Measurements from ENCODE around the gene GPI. TPM values are rescaled to one million over a fixed set of nuclear protein-coding genes. Genes with fewer than 3 reads are reported as not detected.
A peak's percentile ranks its signal among the peaks of the same experiment; 100 is the strongest.

The GPI gene
- total RNA-seq, 3 donors from 2014 or later (not counting 1 experiment from before 2014, with no cell fraction given) = 98.5 to 132 (median 104) TPM

- TF ChIP-seq CTCF (IDR thresholded peaks at IDR 0.05) = no peak
- intact Hi-C loops (cut with micrococcal nuclease) = loop anchor here (5.0 kb wide), 1 partner anchor 178 kb away; the partner anchor contains the start of gene LSM14A
- 40% methylated on average over 7 of the region's 7 CpGs for WGBS (ENCODE audit: insufficient coverage)
- Histone ChIP-seq H3K27ac (ENCODE audit: low read length) (peak overlapping the region; percentile 64), H3K27me3 (ENCODE audit: control insufficient read depth, insufficient read depth, low read length) (no peaks in the 10 kb centered on the region), H3K4me3 (ENCODE audit: low read length) (no peak overlapping the region), H3K36me3 (ENCODE audit: control insufficient read depth, insufficient read depth, low read length) (peaks cover 22% of the 10 kb centered on the region), H3K9me3 (ENCODE audit: control insufficient read depth, insufficient read depth, low read length) (no peaks in the 10 kb centered on the region), H3K4me1 (ENCODE audit: control insufficient read depth, insufficient read depth, low read length) (peaks cover 43% of the 10 kb centered on the region)
- peak; percentile 44 to 91 for DNase-seq
- H3K4me3 Mint-ChIP-seq = peak overlapping the region; percentile 72
- H3K36me3 Mint-ChIP-seq = peaks cover 7% of the 10 kb centered on the region
- peak overlapping the region; percentile 84 to 86 for H3K27ac Mint-ChIP-seq
- H3K27me3 Mint-ChIP-seq (ENCODE audit: low read depth in 2 of 2) = no peaks in the 10 kb centered on the region
- H3K4me1 Mint-ChIP-seq = peaks cover 27 to 31% of the 10 kb centered on the region in 2 donors
- ATAC-seq = peak; percentile 89 to 94 (median 94)
- no peaks in the 10 kb centered on the region for H3K9me3 Mint-ChIP-seq
These were observed 14.8 kb upstream of the GPI start for GRCh38 chr19:34350161-34350561.

GRCh38 chr19:34351382-34351826 lies 13.6 kb upstream of the GPI start:
- H3K27ac ChIP-seq (ENCODE audit: low read length) = peak overlapping the region; percentile 27

GRCh38 chr19:34353546-34353945 lies 11.4 kb upstream of the GPI start:
- H3K4me1 Mint-ChIP-seq = peaks cover 22 to 30% of the 10 kb centered on the region in 2 donors
- H3K27ac Mint-ChIP-seq = no peak overlapping the region
- Histone ChIP-seq H3K27ac (ENCODE audit: low read length) (no peak overlapping the region), H3K36me3 (ENCODE audit: control insufficient read depth, insufficient read depth, low read length) (peaks cover 17% of the 10 kb centered on the region), H3K4me3 (ENCODE audit: low read length) (no peak overlapping the region), H3K9me3 (ENCODE audit: control insufficient read depth, insufficient read depth, low read length) (no peaks in the 10 kb centered on the region), H3K27me3 (ENCODE audit: control insufficient read depth, insufficient read depth, low read length) (no peaks in the 10 kb centered on the region), H3K4me1 (ENCODE audit: control insufficient read depth, insufficient read depth, low read length) (peaks cover 47% of the 10 kb centered on the region)
- H3K36me3 Mint-ChIP-seq = peaks cover 7% of the 10 kb centered on the region
- no peak overlapping the region for H3K4me3 Mint-ChIP-seq
- no peak for TF ChIP-seq CTCF (IDR thresholded peaks at IDR 0.05)
- no peaks in the 10 kb centered on the region for H3K27me3 Mint-ChIP-seq (ENCODE audit: low read depth in 2 of 2)
- ATAC-seq (no peak), DNase-seq (no peak)
- H3K9me3 Mint-ChIP-seq = no peaks in the 10 kb centered on the region
- intact Hi-C loops (cut with micrococcal nuclease) = loop anchor here (5.0 kb wide), 1 partner anchor 181 kb away; the partner anchor contains the start of gene LSM14A
- WGBS (ENCODE audit: insufficient coverage) = 96% methylated on average over 7 of the region's 7 CpGs

More at GRCh38 chr19:34351382-34351826, 13.6 kb upstream of the GPI start:
- Mint-ChIP-seq H3K27ac (peak overlapping the region; percentile 75 to 86), H3K4me1 (peaks cover 19 to 23% of the 10 kb centered on the region in 2 donors), H3K27me3 (ENCODE audit: low read depth in 2 of 2) (no peaks in the 10 kb centered on the region), H3K9me3 (no peaks in the 10 kb centered on the region), H3K4me3 (peak overlapping the region; percentile 45), H3K36me3 (peaks cover 7% of the 10 kb centered on the region)
- WGBS (ENCODE audit: insufficient coverage) = 29% methylated on average over 4 of the region's 4 CpGs
- TF ChIP-seq CTCF (IDR thresholded peaks at IDR 0.05) = no peak
- intact Hi-C loops (cut with micrococcal nuclease) = loop anchor here (5.0 kb wide), 1 partner anchor 179 kb away; the partner anchor contains the start of gene LSM14A
- peak in 1 of 2 donors; percentile 47 for DNase-seq
- ATAC-seq = no peak
- Histone ChIP-seq H3K4me3 (ENCODE audit: low read length) (no peak overlapping the region), H3K4me1 (ENCODE audit: control insufficient read depth, insufficient read depth, low read length) (peaks cover 43% of the 10 kb centered on the region), H3K9me3 (ENCODE audit: control insufficient read depth, insufficient read depth, low read length) (no peaks in the 10 kb centered on the region), H3K27me3 (ENCODE audit: control insufficient read depth, insufficient read depth, low read length) (no peaks in the 10 kb centered on the region), H3K36me3 (ENCODE audit: control insufficient read depth, insufficient read depth, low read length) (peaks cover 21% of the 10 kb centered on the region)

- Histone ChIP-seq H3K36me3 (ENCODE audit: control insufficient read depth, insufficient read depth, low read length) (peaks cover 13% of the 10 kb centered on the region), H3K27ac (ENCODE audit: low read length) (no peak overlapping the region), H3K4me3 (ENCODE audit: low read length) (no peak overlapping the region), H3K4me1 (ENCODE audit: control insufficient read depth, insufficient read depth, low read length) (peaks cover 47% of the 10 kb centered on the region), H3K9me3 (ENCODE audit: control insufficient read depth, insufficient read depth, low read length) (no peaks in the 10 kb centered on the region), H3K27me3 (ENCODE audit: control insufficient read depth, insufficient read depth, low read length) (no peaks in the 10 kb centered on the region)
- no peak overlapping the region for H3K4me3 Mint-ChIP-seq
- DNase-seq = no peak
- 95% methylated on average over 8 of the region's 8 CpGs for WGBS (ENCODE audit: insufficient coverage)
- peaks cover 7% of the 10 kb centered on the region for H3K36me3 Mint-ChIP-seq
- H3K27ac Mint-ChIP-seq = no peak overlapping the region
- ATAC-seq = no peak
- H3K4me1 Mint-ChIP-seq = peaks cover 26 to 35% of the 10 kb centered on the region in 2 donors
- intact Hi-C loops (cut with micrococcal nuclease) = no loop called here
- H3K27me3 Mint-ChIP-seq (ENCODE audit: low read depth in 2 of 2) = no peaks in the 10 kb centered on the region
- H3K9me3 Mint-ChIP-seq = no peaks in the 10 kb centered on the region
- no peak for TF ChIP-seq CTCF (IDR thresholded peaks at IDR 0.05)
These were observed 9.8 kb upstream of the GPI start for GRCh38 chr19:34355201-34355600.

Measured in natural killer cell (primary cell).